Nephron progenitor cell (in vitro differentiated cells): Measurements from ENCODE around the gene PAXIP1.

ENCODE experiments used
- DNase-seq: peaks from one replicate; pipeline ENCODE4 v3.0.0; 2021
- H3K27ac Mint-ChIP-seq: 2 replicates; pipeline ENCODE4 v1.8.0; 2021; ENCODE audit warnings: mild to moderate bottlenecking, moderate library complexity, mixed read lengths
- H3K27me3 Mint-ChIP-seq: 2 replicates; pipeline ENCODE4 v1.8.0; 2021; ENCODE audit warnings: mild to moderate bottlenecking, low read depth, mixed read lengths; ENCODE audit not compliant: poor library complexity
- H3K36me3 Mint-ChIP-seq: 2 replicates; pipeline ENCODE4 v1.8.0; 2021; ENCODE audit warnings: low read depth, mixed read lengths
- H3K4me1 Mint-ChIP-seq: 2 replicates; pipeline ENCODE4 v1.8.0; 2021; ENCODE audit warnings: mixed read lengths
- H3K4me3 Mint-ChIP-seq: 2 replicates; pipeline ENCODE4 v1.8.0; 2021; ENCODE audit warnings: mild to moderate bottlenecking, moderate library complexity, mixed read lengths
- H3K9me3 Mint-ChIP-seq: 2 replicates; pipeline ENCODE4 v1.8.0; 2021; ENCODE audit warnings: mild to moderate bottlenecking, moderate library complexity, mixed read lengths
- CTCF ChIP-seq: fragments of 200-600 bp; sonication (generic); IDR thresholded peaks from 2 replicates; pipeline ENCODE4 v1.5.0; 2021; ENCODE audit warnings: antibody characterized with exemption

PAXIP1 gene

GRCh38 chr7:155000795-155001194, 2.1 kb downstream of the PAXIP1 start:
- Mint-ChIP-seq H3K36me3 (peaks cover 21% of the 10 kb centered on the region), H3K4me1 (peaks cover 17% of the 10 kb centered on the region), H3K27ac (no peak overlapping the region), H3K9me3 (no peaks in the 10 kb centered on the region), H3K4me3 (no peak overlapping the region), H3K27me3 (peaks cover 3% of the 10 kb centered on the region)
- no peak for DNase-seq
- no peak for TF ChIP-seq CTCF

- H3K4me3 Mint-ChIP-seq: no peak overlapping the region
- no peak for TF ChIP-seq CTCF
- H3K4me1 Mint-ChIP-seq: peaks cover 6% of the 10 kb centered on the region
- peaks cover 3% of the 10 kb centered on the region for H3K27me3 Mint-ChIP-seq
- H3K27ac Mint-ChIP-seq: no peak overlapping the region
- H3K9me3 Mint-ChIP-seq: no peaks in the 10 kb centered on the region
- no peak for DNase-seq
- peaks cover 32% of the 10 kb centered on the region for H3K36me3 Mint-ChIP-seq
These were observed 4.4 kb downstream of the PAXIP1 start for GRCh38 chr7:154998481-154998880.

GRCh38 chr7:154997840-154998370, 5.0 kb downstream of the PAXIP1 start:
- Mint-ChIP-seq H3K27me3 (peaks cover 3% of the 10 kb centered on the region), H3K27ac (no peak overlapping the region), H3K4me1 (peaks cover 6% of the 10 kb centered on the region), H3K36me3 (peaks cover 38% of the 10 kb centered on the region), H3K9me3 (no peaks in the 10 kb centered on the region), H3K4me3 (no peak overlapping the region)
- DNase-seq: no peak
- TF ChIP-seq CTCF: no peak

GRCh38 chr7:154996756-154997155, 6.2 kb downstream of the PAXIP1 start:
- Mint-ChIP-seq H3K9me3 (no peaks in the 10 kb centered on the region), H3K36me3 (peaks cover 48% of the 10 kb centered on the region), H3K27ac (no peak overlapping the region), H3K4me1 (peaks cover 3% of the 10 kb centered on the region), H3K27me3 (peaks cover 3% of the 10 kb centered on the region), H3K4me3 (no peak overlapping the region)
- DNase-seq: no peak
- no peak for TF ChIP-seq CTCF

GRCh38 chr7:154996101-154996500, 6.8 kb downstream of the PAXIP1 start:
- H3K4me1 Mint-ChIP-seq: peaks cover 5% of the 10 kb centered on the region
- H3K9me3 Mint-ChIP-seq: no peaks in the 10 kb centered on the region
- H3K36me3 Mint-ChIP-seq: peaks cover 54% of the 10 kb centered on the region
- H3K27me3 Mint-ChIP-seq: no peaks in the 10 kb centered on the region
- no peak for TF ChIP-seq CTCF
- H3K4me3 Mint-ChIP-seq: no peak overlapping the region
- DNase-seq: no peak
- no peak overlapping the region for H3K27ac Mint-ChIP-seq

- Mint-ChIP-seq H3K27me3 (no peaks in the 10 kb centered on the region), H3K4me3 (no peak overlapping the region), H3K9me3 (no peaks in the 10 kb centered on the region), H3K27ac (no peak overlapping the region), H3K36me3 (peaks cover 58% of the 10 kb centered on the region), H3K4me1 (peaks cover 9% of the 10 kb centered on the region)
- no peak for TF ChIP-seq CTCF
- DNase-seq: no peak
These were observed 7.9 kb downstream of the PAXIP1 start for GRCh38 chr7:154994996-154995395.
